Measurements from ENCODE around the gene PRKAR1B. TPM values are rescaled to one million over a fixed set of nuclear protein-coding genes. Genes with fewer than 3 reads are reported as not detected.

The PRKAR1B gene
- polyA plus RNA-seq, 3 donors = 38.9 to 42.7 (median 39.9) TPM

DNA sequence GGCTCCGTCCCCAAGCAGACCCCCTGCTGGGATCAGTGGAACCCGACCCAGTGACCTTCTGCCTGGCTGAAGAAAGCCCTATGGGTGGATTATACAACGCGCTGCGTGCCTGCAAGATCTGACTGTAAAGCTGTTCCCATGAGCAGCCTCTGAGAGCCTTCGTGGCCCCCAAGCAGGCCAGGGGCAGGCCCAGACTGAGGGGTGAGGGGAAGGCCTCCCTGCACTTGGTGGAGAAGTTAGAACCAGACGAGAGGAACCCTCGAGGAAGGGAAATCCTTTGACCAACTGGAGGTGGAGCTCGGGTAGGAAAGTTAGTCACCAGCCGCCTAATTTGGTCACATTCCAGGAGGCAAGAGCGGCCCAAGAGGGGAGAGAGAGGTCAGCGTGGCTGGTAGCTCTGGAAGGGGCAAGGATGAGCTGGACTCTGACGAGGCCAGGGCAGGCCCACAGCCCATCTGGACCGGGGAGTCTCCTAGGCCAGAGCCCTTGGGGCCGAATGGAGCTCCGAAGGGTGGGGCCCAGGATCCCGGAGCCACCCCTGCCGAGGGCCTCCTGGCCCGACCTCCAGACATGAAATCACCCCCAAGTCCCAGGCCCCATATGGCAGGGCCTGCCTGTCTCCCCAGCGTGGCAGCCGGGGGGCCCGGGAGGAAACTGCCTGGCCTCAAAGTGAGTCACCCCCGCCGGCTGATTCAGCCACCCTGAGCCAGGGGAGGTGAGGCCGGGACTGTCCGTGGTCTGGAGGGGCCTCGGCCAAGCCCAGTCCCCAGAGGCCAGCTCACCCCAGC, 184.2 kb downstream of the PRKAR1B start:
- no peak for DNase-seq

DNA sequence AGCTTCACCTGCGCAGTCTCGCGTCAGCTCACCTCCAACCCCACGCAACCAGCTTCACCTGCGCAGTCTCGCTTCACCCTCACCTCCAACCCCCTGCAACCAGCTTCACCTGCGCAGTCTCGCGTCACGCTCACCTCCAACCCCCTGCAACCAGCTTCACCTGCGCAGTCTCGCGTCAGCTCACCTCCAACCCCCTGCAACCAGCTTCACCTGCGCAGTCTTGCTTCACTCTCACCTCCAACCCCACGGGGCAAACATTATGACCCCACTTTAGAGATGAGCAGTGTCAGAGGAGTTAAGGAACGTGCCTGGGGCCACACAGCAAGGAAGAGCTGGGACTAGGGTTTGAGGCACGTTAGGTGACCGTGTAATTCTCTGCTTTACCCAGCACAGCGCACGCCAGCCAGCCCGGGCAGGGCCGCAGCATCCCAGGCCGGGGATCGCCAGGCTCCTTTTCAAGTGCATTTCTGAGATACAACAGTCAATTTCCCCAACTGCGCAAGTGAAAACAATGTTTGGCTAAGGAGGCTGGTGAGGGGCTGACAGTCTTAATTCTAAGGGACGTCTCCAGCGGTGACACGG, 184.9 kb downstream of the PRKAR1B start:
- DNase-seq = no peak

DNA sequence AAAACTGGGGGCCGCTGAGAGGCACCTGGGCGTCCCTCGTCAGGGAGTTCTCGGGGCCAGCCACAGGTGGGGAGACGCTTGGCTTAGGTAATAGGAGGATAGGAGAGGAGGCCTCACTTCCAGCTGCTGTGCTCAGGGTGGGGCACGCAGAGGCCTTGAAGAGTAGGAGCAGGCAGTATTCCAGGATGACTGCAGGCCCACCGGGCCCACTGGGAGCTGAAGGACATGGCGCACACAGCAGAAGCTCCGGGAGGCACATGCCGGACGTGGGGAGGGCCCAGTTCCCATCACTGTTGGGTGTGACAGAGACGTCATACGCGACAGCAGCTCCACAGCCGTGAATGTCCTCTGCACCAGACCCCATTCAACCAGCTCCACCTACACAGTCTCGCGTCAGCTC, 185.4 kb downstream of the PRKAR1B start:
- no peak for DNase-seq

GRCh38 chr7:540997-541396, 186.1 kb downstream of the PRKAR1B start:
- no peak for DNase-seq

DNA sequence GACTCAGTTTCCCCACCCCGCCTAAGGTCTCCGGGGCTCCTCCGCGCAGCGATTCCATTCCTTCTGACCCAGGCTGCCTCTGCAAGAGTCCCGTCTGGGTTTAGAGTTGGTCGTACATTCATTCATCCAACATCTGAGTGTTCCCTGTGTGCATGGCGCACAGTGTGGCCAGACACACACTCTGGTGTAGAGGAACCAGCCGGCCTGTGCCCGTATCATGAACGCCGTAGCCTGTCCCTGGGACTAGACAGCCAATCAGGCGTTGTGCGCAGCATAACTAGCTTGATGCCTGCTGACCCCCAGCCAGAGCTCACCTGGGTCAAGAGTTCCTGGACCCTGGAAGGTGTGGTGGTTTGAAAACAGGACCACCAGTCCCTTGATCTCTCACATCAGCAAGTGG, 186.5 kb downstream of the PRKAR1B start:
- DNase-seq = no peak

DNA sequence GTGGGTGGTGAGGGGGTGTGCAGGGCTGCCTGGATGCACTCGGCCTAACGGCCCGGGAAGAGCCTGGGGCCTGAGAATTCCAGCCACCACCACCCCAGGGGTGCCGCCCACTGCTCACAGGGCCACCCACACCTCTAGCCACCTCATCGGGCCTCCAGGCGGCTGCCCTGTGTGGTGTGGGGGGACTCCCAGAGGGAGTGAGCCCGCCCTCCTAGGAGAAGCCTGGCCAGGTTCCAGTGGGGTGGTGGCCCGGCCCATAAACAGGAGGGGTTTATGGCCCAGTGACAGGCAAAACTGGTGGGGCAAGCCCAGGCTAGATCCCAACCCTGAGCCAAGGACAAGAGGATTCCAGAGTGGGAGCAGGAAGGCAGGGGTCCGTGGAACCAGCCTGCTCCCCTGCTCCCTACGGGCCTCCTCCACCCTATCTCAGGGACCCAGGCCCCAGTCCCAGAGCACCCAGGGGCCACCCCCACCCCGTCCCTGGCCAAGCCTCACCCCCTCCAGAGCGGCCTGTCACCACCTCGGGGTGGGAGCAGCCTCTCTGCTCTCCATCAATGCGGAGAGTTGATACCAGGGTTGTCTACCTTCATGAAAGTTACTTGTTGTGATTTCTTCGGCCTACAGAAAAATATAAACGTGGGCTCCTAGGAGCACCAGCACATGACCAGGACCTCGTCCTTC, 187.2 kb downstream of the PRKAR1B start:
- DNase-seq = no peak

DNA sequence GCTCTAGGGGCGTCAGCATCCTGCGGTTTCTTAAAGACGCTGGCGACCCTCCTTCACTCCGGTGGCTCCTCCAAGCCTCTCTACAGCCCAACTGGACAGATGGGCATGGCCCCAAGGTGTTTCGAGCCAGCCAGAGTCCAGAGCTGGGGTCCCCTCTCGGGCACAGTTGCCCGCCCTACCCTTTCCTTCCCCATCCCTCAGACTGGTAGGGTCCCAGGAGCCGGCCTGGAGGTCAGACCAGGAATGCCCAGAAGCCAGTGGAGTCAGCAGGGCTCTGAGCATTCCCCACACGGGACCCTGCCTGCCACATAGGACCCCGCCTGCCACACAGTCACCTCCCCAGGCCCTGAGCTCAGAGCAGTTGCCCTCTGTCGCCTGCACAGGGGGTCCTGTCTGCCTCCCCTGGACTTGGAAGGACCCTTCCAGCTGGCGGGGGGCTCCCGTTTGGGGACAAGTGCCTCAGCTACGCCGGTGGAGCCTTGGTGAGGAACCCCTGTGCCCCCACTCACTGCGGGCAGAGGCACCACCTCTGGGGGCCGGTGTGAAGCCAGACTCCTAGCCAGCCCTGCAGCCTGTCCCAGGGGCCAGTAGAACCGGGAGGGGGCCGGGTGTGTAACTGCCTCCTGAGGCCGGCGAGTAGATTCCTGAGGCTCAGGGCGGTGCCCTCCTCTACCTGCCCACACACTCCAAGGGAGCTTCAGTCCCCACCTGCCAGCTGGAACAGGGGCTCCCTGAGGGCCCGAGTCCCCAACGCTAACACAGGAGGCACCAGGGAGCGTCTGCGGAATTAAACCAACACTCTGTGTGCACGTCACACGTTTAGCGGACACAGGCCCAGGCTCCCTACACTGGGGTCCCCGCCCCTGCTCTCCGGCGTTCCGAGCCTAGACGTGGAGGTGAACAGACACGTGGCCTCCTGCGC, 188.1 kb downstream of the PRKAR1B start:
- DNase-seq = no peak

DNA sequence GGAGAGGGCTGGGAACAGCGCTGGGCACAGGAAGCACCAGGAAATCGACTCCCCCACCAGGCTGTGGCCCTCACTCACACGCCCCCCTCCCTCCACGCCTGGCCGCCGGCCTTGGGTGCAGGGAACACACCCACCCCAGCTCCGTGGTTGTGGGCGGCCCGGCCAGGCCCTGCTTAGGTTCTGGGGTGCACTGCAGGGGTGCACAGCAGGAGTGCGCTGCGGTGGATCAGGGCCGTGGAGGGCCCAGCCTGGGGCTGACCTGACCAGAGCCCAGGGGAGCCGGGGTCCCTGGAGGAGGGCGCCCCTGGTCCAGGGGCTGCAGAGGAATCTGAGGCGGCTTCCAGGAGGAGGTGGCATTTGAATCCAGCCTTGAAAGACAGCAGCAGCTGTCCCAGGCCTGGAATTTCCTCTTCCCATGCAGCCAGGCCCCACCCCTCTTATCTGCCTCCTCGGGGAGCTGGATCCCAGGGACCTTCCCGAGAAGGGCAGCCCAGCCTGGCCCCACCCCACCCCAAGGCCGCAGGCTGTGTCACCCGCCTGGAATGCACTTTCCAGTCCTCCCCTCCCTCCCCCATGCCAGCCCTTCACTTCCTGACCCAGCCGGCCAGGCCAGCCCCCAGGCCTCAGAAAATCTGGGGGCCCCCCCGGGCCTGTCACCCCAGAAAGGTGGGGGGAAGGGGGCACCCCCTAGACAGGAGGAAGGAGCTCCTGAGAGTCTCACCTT, 189.0 kb downstream of the PRKAR1B start:
- no peak for DNase-seq

- no peak for DNase-seq
These were observed 190.8 kb downstream of the PRKAR1B start for GRCh38 chr7:536231-536630.

- no peak for DNase-seq
These were observed 192.1 kb downstream of the PRKAR1B start for GRCh38 chr7:534959-535358.

DNA sequence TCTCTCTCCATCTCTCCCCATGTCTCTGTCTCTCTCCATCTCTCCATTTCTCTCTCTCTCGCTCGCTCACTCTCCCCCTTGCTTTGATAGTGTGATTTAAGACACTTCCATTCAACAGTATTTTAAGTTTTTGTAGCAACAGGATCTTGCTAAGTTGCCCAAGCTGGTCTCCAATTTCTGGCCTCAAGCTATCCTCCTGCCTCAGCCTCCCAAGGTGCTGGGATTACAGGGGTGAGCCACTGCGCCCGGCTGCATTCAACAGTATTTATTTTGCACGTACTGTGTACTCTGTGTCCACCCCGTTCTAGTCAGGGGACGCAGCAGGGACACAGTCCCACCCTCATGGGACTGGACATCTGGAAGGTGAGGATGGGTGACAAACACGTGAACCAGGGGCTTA, 193.0 kb downstream of the PRKAR1B start:
- DNase-seq = no peak

DNA sequence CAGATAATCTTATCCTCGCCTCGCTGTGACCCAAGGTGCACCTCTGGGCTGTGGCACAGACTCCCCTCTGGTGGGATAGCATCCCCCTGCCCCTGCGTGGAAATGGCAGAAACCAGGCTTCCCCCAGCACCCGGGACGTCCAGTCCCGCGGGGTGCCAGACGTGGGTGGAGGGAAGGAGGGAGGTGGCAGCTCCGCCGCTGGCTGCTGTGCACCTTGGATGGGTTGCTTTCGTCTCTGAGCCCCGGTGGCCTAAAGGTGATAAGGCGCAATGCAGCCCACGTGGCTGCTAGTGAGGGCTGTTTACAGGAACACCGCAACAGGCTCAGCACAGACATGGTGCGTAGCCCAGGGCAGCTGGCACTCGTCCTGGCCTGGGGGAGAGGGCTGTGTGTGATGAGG, 193.8 kb downstream of the PRKAR1B start:
- no peak for DNase-seq

- DNase-seq = no peak
These were observed 194.5 kb downstream of the PRKAR1B start for GRCh38 chr7:532379-533143.

- no peak for DNase-seq
These were observed 195.3 kb downstream of the PRKAR1B start for GRCh38 chr7:531777-532176.

DNA sequence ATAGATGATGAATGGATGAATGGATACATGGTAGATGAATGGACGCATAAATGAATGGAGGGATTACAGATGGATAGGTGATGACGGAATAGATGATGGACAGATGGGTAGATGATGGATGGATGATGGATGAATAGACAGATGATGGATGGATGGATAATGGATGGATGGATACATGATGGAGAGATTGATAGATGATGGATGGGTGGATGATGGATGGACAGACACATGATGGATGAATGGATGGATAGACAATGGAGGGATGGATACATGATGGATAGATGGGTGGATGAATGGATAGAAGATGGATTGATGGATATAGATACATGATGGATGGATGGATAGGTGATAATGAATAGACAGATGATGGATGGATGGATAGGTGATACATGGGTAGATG, 198.6 kb downstream of the PRKAR1B start:
- DNase-seq = no peak

DNA sequence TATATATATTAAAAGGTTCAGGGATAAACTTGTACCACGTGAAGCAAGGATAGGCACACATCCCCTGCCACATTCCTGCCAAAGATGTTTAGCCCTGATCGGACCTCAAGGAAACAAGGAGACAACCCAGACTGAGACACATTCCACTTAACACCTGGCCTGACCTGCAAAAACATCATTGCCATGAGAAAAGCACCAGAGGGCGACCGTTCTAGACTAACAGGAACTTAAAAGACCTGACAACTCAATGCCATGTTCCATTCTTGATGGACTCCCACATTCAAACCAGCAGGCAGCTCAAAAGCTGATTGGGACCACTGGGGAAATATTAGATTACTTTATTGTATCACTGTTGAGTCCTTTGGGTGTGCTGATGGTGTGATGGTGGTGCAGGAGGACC, 199.4 kb downstream of the PRKAR1B start:
- DNase-seq = no peak

DNA sequence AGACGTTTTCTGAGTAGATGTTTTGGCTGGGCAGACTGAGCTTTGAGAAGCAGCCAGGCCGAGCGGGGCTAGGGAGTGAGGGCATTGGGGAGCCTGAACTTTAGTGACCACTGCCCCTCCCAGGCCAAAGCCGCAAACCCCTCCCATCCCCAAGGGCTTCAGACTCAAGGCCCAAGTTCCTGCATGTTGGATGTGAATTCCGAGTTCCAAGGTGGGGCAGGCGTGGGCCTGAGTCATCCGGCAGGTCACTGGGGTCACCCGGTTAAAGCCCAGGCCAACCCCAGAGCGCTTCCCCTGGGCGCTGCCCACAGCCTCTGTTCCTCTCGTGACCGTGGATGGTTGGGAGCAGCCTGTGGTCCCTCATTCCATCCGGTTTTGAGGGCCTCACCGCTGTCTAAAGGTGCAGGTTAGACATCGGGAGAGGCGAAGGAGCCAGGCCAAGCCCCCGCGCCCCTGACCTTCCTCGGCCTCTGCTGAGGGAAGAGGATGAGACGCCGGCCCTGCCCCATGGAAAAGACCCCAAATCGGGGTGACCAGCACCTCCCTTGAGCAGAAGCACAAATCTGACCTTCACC, 200.5 kb downstream of the PRKAR1B start:
- DNase-seq = no peak

- no peak for DNase-seq
These were observed 201.3 kb downstream of the PRKAR1B start for GRCh38 chr7:525740-526139.

- DNase-seq = no peak
These were observed 202.3 kb downstream of the PRKAR1B start for GRCh38 chr7:524800-525199.

Data from renal pelvis (tissue), 4 donors.